Measurements from ENCODE around the gene PARG.

- TF ChIP-seq POLR2A (IDR thresholded peaks at IDR 0.05): no peak
- no peak for TF ChIP-seq CTCF (IDR thresholded peaks at IDR 0.05)
Observed at GRCh38 chr10:49778197-49778596, 163.6 kb downstream of the PARG start.
